Aorta (tissue), 5 donors: ENCODE data around the gene CD58. TPM values are rescaled to one million over a fixed set of nuclear protein-coding genes. Genes with fewer than 3 reads are reported as not detected.

Experiments used
- ATAC-seq: fragments of 200-7000 bp; cut with Tn5 transposase; one replicate; pipeline ENCODE4 v1.9.1; 2022; ENCODE audit warnings: moderate library complexity; ENCODE audit not compliant: low FRiP score
- DNase-seq, 2 donors: peaks; one replicate each; pipeline ENCODE4 v3.0.0-alpha.2; 2020
- H3K27ac ChIP-seq, 2 donors: one replicate each; pipeline ENCODE4 v1.5.1; 2013; ENCODE audit warnings: low read length in 2 of 2, mild to moderate bottlenecking in 2 of 2, moderate library complexity in 2 of 2, control low read depth in 1 of 2, inconsistent platforms in 1 of 2, low read depth in 1 of 2
- H3K27me3 ChIP-seq, 2 donors: one replicate each; pipeline ENCODE4 v1.6.1; 2013; ENCODE audit warnings: control low read depth in 1 of 2, low read length in 1 of 2, mild to moderate bottlenecking in 1 of 2, moderate library complexity in 1 of 2; ENCODE audit not compliant: insufficient read depth in 2 of 2, control insufficient read depth in 1 of 2
- H3K36me3 ChIP-seq, 2 donors: one replicate each; pipeline ENCODE4 v1.6.1; 2013; ENCODE audit warnings: control low read depth in 1 of 2, low read length in 1 of 2, mild to moderate bottlenecking in 1 of 2; ENCODE audit not compliant: insufficient read depth in 2 of 2, control insufficient read depth in 1 of 2
- H3K4me1 ChIP-seq, 2 donors: one replicate each; pipeline ENCODE4 v1.6.1; 2013; ENCODE audit warnings: low read length in 2 of 2, control low read depth in 1 of 2, mild to moderate bottlenecking in 1 of 2, moderate library complexity in 1 of 2; ENCODE audit not compliant: insufficient read depth in 2 of 2, control insufficient read depth in 1 of 2
- H3K4me3 ChIP-seq, 2 donors: one replicate each; pipeline ENCODE4 v1.5.1; 2013; ENCODE audit warnings: low read length in 2 of 2, control low read depth in 1 of 2, mild to moderate bottlenecking in 1 of 2
- H3K9me3 ChIP-seq: one replicate; pipeline ENCODE4 v1.6.1; 2013; ENCODE audit warnings: mild to moderate bottlenecking, low read length; ENCODE audit not compliant: control insufficient read depth
- WGBS, 2 donors: extraction: QIAGEN DNeasy Blood & Tissue Kit; methylation state at CpG; one replicate each; pipeline ENCODE4 v1.1.7; 2013; 5-methylcytosine and 5-hydroxymethylcytosine counted together
- intact Hi-C, 2 donors: fragments of 100-400 bp; cut with DNase I; formaldehyde crosslinking; loops; one replicate each; pipeline versions ENCODE4 v1.14.2 to v1.15.0; 2022
- polyA plus RNA-seq, 2 donors: library from polyadenylated mRNA; stranded (reverse); fragments of 200-250 nt; gene quantifications; one replicate each; pipeline ENCODE4 v1.2.3, GENCODE V29; 2013
- total RNA-seq, 2 donors: library from RNA; stranded (reverse); fragmentation: NEBNext Ultra II Directional; extraction: Animal tissue kit (Norgen Biotek cat#: 25700); gene quantifications; one replicate each; pipeline ENCODE4 v1.2.1, GENCODE V29; 2021
- donor health status: healthy with polysubstance abuse.
- donor health status: Bipolar disorder and iron deficiency.
- donor health status: DM: no; HTN: no; CAD: no.
- donor health status: DM: no; HTN: no; CAD: no.
- donor health status: DM: yes; HTN: yes; CAD: no.

Gene CD58
- total and polyA plus RNA-seq, 4 donors = 28.6 to 45.4 (median 31.6) TPM

DNA sequence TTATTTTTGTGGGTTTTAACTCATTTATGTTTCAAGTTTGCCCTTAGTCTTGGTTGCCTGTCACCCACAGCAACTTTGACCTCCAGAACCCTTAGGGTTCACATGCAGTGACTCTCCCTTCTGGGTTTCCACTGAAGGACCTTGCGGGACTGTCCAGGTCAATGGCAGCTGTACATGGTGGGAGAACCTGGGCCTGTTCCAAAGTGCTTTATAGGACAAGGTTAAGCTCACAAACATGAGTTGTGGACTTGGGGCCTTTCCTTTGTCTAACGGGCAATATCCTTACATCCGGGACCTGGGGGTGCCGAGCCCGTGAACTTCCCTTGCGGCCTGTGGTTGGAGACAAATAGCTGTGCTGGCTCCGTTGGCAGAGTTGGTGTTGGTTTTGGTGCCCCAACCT lies 77.8 kb downstream of the CD58 start:
- Histone ChIP-seq H3K27me3 (no peaks in the 10 kb centered on the region), H3K4me1 (no peaks in the 10 kb centered on the region), H3K36me3 (no peaks in the 10 kb centered on the region), H3K27ac (no peak overlapping the region), H3K4me3 (no peak overlapping the region), H3K9me3 (no peaks in the 10 kb centered on the region)
- ATAC-seq (no peak), DNase-seq (no peak)
- WGBS, 2 donors = 97 to 98% methylated on average over 7 of the region's 7 CpGs
- intact Hi-C loops = loop anchor here in 1 of 2 donors (10.0 kb wide), 1 partner anchor 688 kb away; no protein-coding TSS in a partner anchor

DNA sequence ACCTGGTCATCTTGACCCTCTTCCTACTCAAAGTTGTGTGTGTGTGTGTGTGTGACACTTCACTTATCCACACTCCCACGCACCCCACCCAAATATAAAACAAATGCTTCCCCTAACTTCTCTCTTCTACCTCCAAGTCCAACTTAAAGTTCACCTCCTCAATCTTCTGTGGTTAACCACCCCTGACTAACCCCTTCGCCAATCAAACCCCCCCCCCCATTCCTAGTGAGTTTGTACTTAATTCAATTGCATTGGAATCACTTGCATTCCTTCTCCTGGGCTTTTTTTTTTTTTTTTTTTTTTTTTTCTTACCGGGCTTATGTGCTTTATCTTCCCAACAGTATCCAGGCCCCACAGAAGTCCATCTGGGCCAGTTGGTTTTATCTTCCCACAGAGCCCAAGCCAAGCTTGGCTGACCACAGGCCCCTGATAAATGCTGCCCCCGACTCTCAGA lies 78.4 kb downstream of the CD58 start:
- intact Hi-C loops = loop anchor here in 1 of 2 donors (10.0 kb wide), 1 partner anchor 688 kb away; no protein-coding TSS in a partner anchor
- Histone ChIP-seq H3K4me3 (no peak overlapping the region), H3K4me1 (no peaks in the 10 kb centered on the region), H3K36me3 (no peaks in the 10 kb centered on the region), H3K27ac (no peak overlapping the region), H3K9me3 (no peaks in the 10 kb centered on the region), H3K27me3 (no peaks in the 10 kb centered on the region)
- no peak for ATAC-seq
- DNase-seq = no peak
- WGBS, 2 donors = 74 to 75% methylated on average over 4 of the region's 4 CpGs

DNA sequence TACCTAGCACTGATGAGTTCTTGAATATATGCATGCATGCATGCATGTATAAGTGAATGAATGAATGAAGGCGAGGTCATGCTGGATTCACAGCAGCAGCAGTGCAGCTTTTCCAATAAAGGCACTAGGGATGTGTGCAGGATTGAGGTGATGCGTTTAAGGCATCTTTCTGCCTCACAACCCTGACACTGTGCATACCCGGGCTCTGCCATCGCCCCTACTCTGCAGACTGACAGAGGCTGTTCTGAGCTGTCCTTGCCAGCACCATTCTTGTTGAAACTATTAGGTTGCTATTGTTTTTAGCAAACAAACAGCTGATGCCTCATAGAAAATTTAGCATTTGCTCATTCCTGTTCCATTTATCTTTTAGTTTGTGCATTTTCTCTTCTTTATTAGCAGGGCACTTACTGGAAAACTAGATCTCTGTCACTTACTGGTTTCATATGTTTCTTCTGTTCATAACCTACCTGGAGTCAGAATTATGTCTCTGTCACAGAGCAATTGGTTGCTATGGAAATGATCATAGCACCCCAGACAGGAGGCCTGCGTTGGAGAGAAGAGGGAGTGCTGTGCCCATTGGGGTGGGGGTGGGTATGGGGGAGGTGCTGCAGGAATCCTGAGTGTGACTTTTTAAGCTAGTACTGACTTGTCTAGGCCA lies 79.0 kb downstream of the CD58 start:
- intact Hi-C loops = loop anchor here in 1 of 2 donors (10.0 kb wide), 1 partner anchor 687 kb away; no protein-coding TSS in a partner anchor

DNA sequence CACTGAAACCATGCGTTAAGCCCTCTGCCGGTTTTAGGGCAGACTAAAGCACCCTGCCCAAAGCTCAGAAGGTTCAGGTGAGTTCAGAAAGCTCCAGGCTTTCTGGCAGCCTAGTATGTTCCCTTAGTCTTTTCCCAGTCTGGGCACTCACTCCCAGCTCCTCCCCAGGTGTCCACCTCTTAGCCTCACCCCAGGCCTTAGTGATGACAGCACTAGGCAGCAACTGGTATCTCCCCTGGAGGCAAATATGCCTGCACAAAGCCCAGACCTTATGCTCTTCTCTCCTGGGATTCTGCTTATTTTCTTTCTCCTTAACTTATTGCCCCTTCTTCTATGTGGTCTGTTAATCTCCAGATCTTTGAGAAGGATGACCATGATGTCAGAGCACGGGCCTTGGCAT lies 80.2 kb downstream of the CD58 start:
- DNase-seq (no peak), ATAC-seq (no peak)
- Histone ChIP-seq H3K27ac (no peak overlapping the region), H3K4me1 (no peaks in the 10 kb centered on the region), H3K27me3 (no peaks in the 10 kb centered on the region), H3K9me3 (no peaks in the 10 kb centered on the region), H3K36me3 (no peaks in the 10 kb centered on the region), H3K4me3 (no peak overlapping the region)
- intact Hi-C loops = loop anchor here in 1 of 2 donors (10.0 kb wide), 1 partner anchor 686 kb away; no protein-coding TSS in a partner anchor
- WGBS, 2 donors = 89 to 91% methylated on average over 3 of the region's 3 CpGs

More for the DNA sequence above, 79.0 kb downstream of the CD58 start:
- ATAC-seq (no peak), DNase-seq (no peak)
- H3K36me3 ChIP-seq = no peaks in the 10 kb centered on the region
- H3K27ac ChIP-seq = no peak overlapping the region
- H3K4me1 ChIP-seq = no peaks in the 10 kb centered on the region
- H3K9me3 ChIP-seq = no peaks in the 10 kb centered on the region
- WGBS, 2 donors = 85 to 86% methylated on average over 5 of the region's 5 CpGs
- H3K27me3 ChIP-seq = no peaks in the 10 kb centered on the region
- H3K4me3 ChIP-seq = no peak overlapping the region

DNA sequence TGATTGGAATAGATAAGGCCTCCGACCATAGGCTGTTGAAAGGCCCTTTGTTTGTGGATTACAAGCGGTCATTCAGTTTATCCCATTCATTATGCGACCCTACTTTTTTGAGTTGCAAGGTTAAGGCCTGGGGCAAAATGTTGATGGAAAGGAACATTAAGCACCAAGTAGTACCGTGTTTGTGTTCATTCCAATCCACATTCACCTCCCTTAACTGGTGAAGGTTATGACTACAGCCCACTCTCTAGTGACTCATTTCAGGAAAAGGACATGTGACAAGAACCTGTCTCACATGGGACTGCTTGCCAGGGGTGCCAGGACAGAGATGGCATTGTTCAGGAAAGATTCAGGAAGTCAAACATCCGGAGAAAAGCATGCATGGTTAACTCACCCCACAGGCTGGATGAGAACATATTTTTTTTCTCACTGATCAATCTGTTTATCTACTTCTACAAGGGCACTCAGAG lies 81.6 kb downstream of the CD58 start:
- Histone ChIP-seq H3K9me3 (no peaks in the 10 kb centered on the region), H3K4me3 (no peak overlapping the region), H3K27me3 (no peaks in the 10 kb centered on the region), H3K4me1 (no peaks in the 10 kb centered on the region), H3K36me3 (no peaks in the 10 kb centered on the region), H3K27ac (no peak overlapping the region)
- 87 to 88% methylated on average over 5 of the region's 5 CpGs for WGBS, 2 donors
- no peak for DNase-seq
- no peak for ATAC-seq
- intact Hi-C loops = loop anchor here (5.0 to 10.0 kb wide), 2 partner anchors 74 to 337 kb away; no protein-coding TSS in a partner anchor

DNA sequence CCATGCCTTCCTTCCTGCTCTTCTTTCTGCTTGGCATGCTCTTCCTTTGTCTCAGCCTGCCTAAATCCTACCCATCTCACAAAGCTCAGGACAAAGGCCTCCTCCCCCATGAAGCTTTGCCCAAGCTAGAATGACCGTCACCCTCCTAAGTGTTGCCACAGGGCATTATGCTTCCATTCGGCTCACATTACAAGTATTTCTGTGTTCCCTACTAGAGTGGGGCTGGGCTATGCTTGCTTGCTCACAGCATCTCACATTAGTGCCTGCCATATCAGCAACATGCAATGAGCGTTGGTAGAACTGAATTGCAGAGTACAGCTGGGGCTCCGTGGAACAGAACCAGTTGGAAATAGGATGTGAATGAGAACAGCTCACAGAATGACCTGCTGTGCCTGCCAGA lies 82.8 kb downstream of the CD58 start:
- ATAC-seq = no peak

DNA sequence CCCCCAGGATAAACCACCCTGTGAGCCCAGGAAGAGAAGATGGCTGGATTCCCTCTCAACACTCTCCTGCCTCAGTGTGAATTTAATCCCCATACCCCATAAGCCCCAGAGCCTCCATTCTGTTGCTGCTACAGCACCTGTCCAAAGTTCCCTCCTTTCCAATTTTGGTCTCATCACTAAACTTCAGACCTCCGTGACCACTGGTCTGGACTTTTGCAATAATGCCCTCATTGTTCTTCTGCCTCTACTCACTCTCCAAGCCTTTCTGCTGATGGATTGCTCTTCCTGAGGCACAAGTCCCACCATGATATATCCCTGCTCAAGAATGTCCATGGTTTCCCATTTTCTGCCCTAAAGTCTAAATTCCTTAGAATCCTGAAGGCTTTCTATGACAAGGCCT lies 83.2 kb downstream of the CD58 start:
- intact Hi-C loops = loop anchor here (5.0 to 10.0 kb wide), 2 partner anchors 73 to 335 kb away; no protein-coding TSS in a partner anchor
- WGBS, 2 donors = 84 to 96% methylated on average over 1 of the region's 1 CpG
- Histone ChIP-seq H3K4me1 (no peaks in the 10 kb centered on the region), H3K9me3 (no peaks in the 10 kb centered on the region), H3K27ac (no peak overlapping the region), H3K27me3 (no peaks in the 10 kb centered on the region), H3K4me3 (no peak overlapping the region), H3K36me3 (no peaks in the 10 kb centered on the region)
- ATAC-seq = no peak
- DNase-seq = no peak

More for the DNA sequence above, 82.8 kb downstream of the CD58 start:
- H3K4me3 ChIP-seq = no peak overlapping the region
- no peaks in the 10 kb centered on the region for H3K36me3 ChIP-seq
- DNase-seq = no peak
- 77 to 78% methylated on average over 4 of the region's 4 CpGs for WGBS, 2 donors
- no peaks in the 10 kb centered on the region for H3K27me3 ChIP-seq
- intact Hi-C loops = loop anchor here (5.0 to 10.0 kb wide), 2 partner anchors 73 to 336 kb away; no protein-coding TSS in a partner anchor
- no peaks in the 10 kb centered on the region for H3K9me3 ChIP-seq
- H3K27ac ChIP-seq = no peak overlapping the region
- no peaks in the 10 kb centered on the region for H3K4me1 ChIP-seq

DNA sequence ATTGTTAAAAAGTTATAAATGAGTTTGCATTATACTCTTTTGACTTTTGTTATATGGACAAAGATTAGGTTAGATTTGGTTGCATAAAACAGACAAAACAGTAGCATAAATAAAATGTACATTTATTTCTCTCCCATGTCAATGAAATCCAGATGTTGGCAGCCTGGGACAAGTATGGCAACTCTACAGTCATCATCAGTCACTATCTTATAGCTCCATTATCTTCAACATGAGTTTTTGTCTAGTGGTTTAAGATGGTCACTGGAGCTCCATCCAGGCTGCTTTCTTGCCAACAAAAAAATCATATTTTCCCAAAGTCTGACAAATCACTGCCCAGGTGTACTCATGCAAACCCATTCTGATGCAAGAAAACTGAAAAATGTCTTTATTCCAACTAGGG lies 83.8 kb downstream of the CD58 start:
- H3K27ac ChIP-seq = no peak overlapping the region
- no peaks in the 10 kb centered on the region for H3K36me3 ChIP-seq
- intact Hi-C loops = loop anchor here (5.0 to 10.0 kb wide), 2 partner anchors 72 to 335 kb away; no protein-coding TSS in a partner anchor
- no peaks in the 10 kb centered on the region for H3K9me3 ChIP-seq
- no peak overlapping the region for H3K4me3 ChIP-seq
- no peaks in the 10 kb centered on the region for H3K27me3 ChIP-seq
- ATAC-seq = no peak
- DNase-seq = no peak
- H3K4me1 ChIP-seq = no peaks in the 10 kb centered on the region

DNA sequence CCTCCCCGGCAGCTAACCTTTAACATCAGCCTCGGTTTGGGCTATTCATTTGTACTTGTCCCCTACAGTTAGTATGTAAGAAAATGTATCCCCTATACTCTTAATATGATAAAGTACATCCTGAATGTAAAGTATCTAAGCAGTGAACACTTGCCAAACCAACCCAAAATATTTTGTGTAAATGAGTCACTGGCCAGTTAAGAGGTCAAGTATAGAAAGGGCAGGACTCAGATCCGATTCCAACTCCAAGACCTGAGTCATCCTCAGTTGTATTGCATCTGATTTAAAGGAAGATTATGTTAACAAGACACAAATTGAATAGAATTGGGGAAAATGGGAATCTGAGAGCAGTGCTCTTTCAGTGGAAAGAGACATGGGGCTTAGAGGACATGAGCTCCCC lies 84.4 kb downstream of the CD58 start:
- Histone ChIP-seq H3K36me3 (no peaks in the 10 kb centered on the region), H3K27me3 (no peaks in the 10 kb centered on the region), H3K27ac (no peak overlapping the region), H3K4me3 (no peak overlapping the region), H3K4me1 (no peaks in the 10 kb centered on the region), H3K9me3 (no peaks in the 10 kb centered on the region)
- 80 to 81% methylated on average over 3 of the region's 3 CpGs for WGBS, 2 donors
- DNase-seq (no peak), ATAC-seq (no peak)
- intact Hi-C loops = loop anchor here (5.0 to 10.0 kb wide), 2 partner anchors 72 to 334 kb away; no protein-coding TSS in a partner anchor
